Measurements from ENCODE around the gene EXOC3L1.

Gene EXOC3L1

GRCh38 chr16:67188798-67189197, 1.1 kb downstream of the EXOC3L1 start:
- POLR2A ChIA-PET = interaction anchor here (1.2 kb wide), 1 partner anchor 10 kb away, joined by 3 read pairs; the partner anchor contains the start of gene ELMO3
- H3K4me1 ChIP-seq (ENCODE audit: control insufficient read depth, insufficient read depth, low read length) = peaks cover 7% of the 10 kb centered on the region

More at GRCh38 chr16:67188798-67189197, 1.1 kb downstream of the EXOC3L1 start:
- H3K4me3 ChIP-seq (ENCODE audit: low read depth, low read length) = no peak overlapping the region
- TF ChIP-seq ZBTB49 (tag by site-specific recombination; IDR thresholded peaks at IDR 0.05; ENCODE audit: low read depth) (no peak), ZIC2 (tag by site-specific recombination; IDR thresholded peaks at IDR 0.05) (no peak), ZBTB7A (tag by site-specific recombination; IDR thresholded peaks at IDR 0.05; ENCODE audit: low read depth) (no peak), ZNF639 (tag by site-specific recombination; IDR thresholded peaks at IDR 0.05) (no peak), BCL11A (tag by site-specific recombination; IDR thresholded peaks at IDR 0.05; ENCODE audit: low read depth) (no peak), ZNF433 (tag by site-specific recombination; IDR thresholded peaks at IDR 0.05; ENCODE audit: low read depth) (no peak), ZNF223 (tag by site-specific recombination; IDR thresholded peaks at IDR 0.05) (no peak), PBX3 (CRISPR knock-in tag; IDR thresholded peaks at IDR 0.05) (no peak), ZNF26 (tag by site-specific recombination; IDR thresholded peaks at IDR 0.05) (no peak), OVOL3 (tag by site-specific recombination; IDR thresholded peaks at IDR 0.05) (no peak), ZNF623 (tag by site-specific recombination; IDR thresholded peaks at IDR 0.05) (no peak)
- TF ChIP-seq, protein P1, sequence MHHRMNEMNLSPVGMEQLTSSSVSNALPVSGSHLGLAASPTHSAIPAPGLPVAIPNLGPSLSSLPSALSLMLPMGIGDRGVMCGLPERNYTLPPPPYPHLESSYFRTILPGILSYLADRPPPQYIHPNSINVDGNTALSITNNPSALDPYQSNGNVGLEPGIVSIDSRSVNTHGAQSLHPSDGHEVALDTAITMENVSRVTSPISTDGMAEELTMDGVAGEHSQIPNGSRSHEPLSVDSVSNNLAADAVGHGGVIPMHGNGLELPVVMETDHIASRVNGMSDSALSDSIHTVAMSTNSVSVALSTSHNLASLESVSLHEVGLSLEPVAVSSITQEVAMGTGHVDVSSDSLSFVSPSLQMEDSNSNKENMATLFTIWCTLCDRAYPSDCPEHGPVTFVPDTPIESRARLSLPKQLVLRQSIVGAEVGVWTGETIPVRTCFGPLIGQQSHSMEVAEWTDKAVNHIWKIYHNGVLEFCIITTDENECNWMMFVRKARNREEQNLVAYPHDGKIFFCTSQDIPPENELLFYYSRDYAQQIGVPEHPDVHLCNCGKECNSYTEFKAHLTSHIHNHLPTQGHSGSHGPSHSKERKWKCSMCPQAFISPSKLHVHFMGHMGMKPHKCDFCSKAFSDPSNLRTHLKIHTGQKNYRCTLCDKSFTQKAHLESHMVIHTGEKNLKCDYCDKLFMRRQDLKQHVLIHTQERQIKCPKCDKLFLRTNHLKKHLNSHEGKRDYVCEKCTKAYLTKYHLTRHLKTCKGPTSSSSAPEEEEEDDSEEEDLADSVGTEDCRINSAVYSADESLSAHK (tag by site-specific recombination; IDR thresholded peaks at IDR 0.05) = no peak
- H3K9me3 ChIP-seq (ENCODE audit: control insufficient read depth, insufficient read depth, low read depth, low read length) = no peaks in the 10 kb centered on the region
- H3K36me3 ChIP-seq (ENCODE audit: control insufficient read depth in 2 of 2, insufficient read depth in 1 of 2, low read length in 2 of 2) = peaks cover 0 to 10% of the 10 kb centered on the region in 2 experiments; a peak in 2 of 3 replicates
- CTCF ChIA-PET = interaction anchor here (0.7 to 1.5 kb wide), 4 partner anchors 38 to 228 kb away, joined by 3 to 6 read pairs (median 4); partner anchors contain the start of genes CES3 and TMEM208
- H3K27ac ChIP-seq (ENCODE audit: extremely low read depth, low read depth, low read length) = no peak overlapping the region

Data from HEK293 (cell line).